ENCODE results near the gene KRT86. TPM values are rescaled to one million over a fixed set of nuclear protein-coding genes. Genes with fewer than 3 reads are reported as not detected.
A peak's percentile ranks its signal among the peaks of the same experiment; 100 is the strongest.

The KRT86 gene
- total RNA-seq, 5 donors from 2014 or later (not counting 1 experiment from before 2014, with no cell fraction given): 0.35 TPM; not detected in 4

DNA sequence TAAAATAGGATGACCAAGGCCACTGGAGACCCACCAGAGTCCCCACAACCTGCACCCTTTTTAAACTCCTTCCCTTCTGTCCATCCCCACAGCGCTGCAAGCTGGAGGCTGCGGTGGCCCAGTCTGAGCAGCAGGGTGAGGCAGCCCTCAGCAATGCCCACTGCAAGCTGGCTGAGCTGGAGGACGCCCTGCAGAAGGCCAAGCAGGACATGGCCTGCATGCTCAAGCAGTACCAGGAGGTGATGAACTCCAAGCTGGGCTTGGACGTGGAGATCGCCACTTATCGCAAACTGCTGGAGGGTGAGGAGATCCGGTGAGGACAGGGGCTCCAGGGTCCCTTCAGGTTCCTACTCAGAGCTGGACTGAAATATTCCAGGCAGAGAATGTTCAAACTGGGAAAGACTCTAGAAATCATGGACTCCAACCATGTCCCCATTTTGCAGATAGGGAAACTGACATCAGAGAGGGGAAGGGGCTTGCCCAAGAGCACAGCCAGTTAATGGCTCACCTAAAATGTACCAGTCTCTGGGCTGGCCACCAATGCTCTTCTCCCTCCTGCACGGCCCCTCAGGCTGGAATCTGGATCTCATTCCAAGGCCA lies 75.7 kb downstream of the KRT86 start:
- DNase-seq (peak in 1 of 35 experiments; percentile 4), ATAC-seq (replicated peaks in 1 of 4) (no peak)
- H3K4me3 ChIP-seq (ENCODE audit: control insufficient read depth in 1 of 2, extremely low read depth in 1 of 2, low read length in 1 of 2): no peak overlapping the region
- H3K36me3 ChIP-seq (ENCODE audit: control insufficient read depth in 2 of 2, extremely low read depth in 1 of 2, insufficient read depth in 1 of 2, low read length in 1 of 2): no peaks in the 10 kb centered on the region
- H3K27me3 Mint-ChIP-seq: peaks cover 3 to 13% of the 10 kb centered on the region in 2 donors
- 91% methylated on average over 7 of the region's 8 CpGs for WGBS (ENCODE audit: insufficient coverage)
- no peak overlapping the region for H3K27ac Mint-ChIP-seq
- no peaks in the 10 kb centered on the region for H3K9me3 ChIP-seq
- ChIA-PET POLR2A (no interaction called here), CTCF (no interaction called here)
- no peaks in the 10 kb centered on the region for H3K9me3 Mint-ChIP-seq
- peaks cover 13 to 32% of the 10 kb centered on the region in 2 experiments for H3K4me1 ChIP-seq (ENCODE audit: control insufficient read depth in 1 of 2, extremely low read depth in 1 of 2, insufficient read depth in 2 of 2, low read length in 2 of 2)
- peaks cover 0 to 33% of the 10 kb centered on the region in 2 experiments for H3K27me3 ChIP-seq (replicated peaks in 1 of 2; ENCODE audit: control insufficient read depth in 2 of 2, extremely low read depth in 1 of 2, insufficient read depth in 2 of 2, low read length in 1 of 2)
- H3K4me1 Mint-ChIP-seq: peaks cover 24 to 34% (median 32%) of the 10 kb centered on the region in 3 donors
- H3K4me3 Mint-ChIP-seq: no peak overlapping the region
- H3K36me3 Mint-ChIP-seq: no peaks in the 10 kb centered on the region
- no peak overlapping the region for H3K27ac ChIP-seq (ENCODE audit: low read length)

DNA sequence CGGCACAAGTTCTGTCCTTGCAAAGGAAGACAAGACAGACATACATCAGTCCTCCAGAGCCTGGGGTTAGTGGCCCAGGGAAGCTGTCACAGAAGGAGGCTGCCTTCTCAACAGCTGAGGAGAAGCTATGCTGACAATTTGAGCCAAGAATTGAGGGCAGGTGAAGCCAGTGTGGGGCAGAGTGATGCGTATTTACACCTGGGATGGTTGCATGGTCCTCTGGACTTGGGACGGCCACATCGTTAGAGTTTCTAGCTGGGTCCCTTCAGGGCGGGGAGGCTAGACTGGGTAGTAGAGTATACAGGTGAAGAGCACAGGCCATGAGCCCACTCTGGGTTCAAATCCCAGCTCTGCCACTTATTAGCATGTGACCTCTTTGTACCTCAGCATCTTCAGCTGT lies 76.3 kb downstream of the KRT86 start:
- no peak overlapping the region for H3K4me3 ChIP-seq (ENCODE audit: control insufficient read depth in 1 of 2, extremely low read depth in 1 of 2, low read length in 1 of 2)
- peaks cover 24 to 34% (median 32%) of the 10 kb centered on the region in 3 donors for H3K4me1 Mint-ChIP-seq
- POLR2A ChIA-PET: no interaction called here

DNA sequence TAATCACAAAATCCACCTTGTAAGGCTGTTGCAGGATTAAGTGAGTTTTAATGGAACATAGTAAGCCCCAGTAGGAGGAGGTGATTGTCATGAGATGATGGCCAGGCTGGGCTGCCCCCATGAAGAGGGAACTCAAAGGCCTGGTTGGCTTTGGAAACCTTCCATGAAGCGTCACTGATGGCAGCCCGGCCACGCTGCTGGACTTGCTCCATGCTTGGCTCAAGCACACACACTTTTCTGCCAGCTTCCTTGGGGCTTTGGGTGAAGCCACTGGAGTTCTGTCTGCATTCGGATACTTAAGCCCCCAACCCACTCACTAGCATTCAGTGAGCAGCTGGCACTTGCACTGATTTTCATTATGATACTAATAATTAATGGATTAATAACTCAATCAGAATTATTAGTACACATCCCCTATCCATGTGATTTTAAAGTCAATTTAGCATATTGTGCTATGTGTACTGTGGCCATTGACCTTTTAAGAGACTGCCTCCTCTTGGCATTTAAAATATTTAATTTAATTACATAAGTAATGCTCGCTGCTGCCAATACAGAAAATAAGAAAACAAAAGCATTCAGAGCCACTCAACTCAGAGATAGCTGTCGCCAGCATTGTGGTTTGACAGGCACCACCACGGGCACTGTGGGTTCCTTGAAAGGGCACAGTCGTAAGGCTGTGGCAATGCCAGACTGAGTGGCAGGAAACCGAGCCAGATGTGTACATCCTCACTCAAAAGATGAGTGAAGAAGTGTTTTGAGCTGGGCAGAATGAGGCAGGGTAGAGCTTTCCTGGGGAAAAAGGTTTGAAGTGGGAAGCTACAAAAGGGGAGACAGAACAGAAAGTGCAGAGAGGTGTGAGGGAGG lies 77.0 kb downstream of the KRT86 start:
- Mint-ChIP-seq H3K27me3 (peaks cover 3 to 13% of the 10 kb centered on the region in 2 donors), H3K27ac (peak overlapping the region; percentile 5 to 17), H3K36me3 (no peaks in the 10 kb centered on the region), H3K9me3 (no peaks in the 10 kb centered on the region), H3K4me3 (peak overlapping the region in 2 of 3 donors; percentile 2 to 32), H3K4me1 (peaks cover 24 to 34% (median 32%) of the 10 kb centered on the region in 3 donors)
- ChIA-PET CTCF (interaction anchor here in 1 of 2 donors (1.0 to 1.5 kb wide), 3 partner anchors 10 to 519 kb away, joined by 3 to 7 read pairs (median 5); no protein-coding TSS in a partner anchor), POLR2A (no interaction called here)
- H3K27ac ChIP-seq (ENCODE audit: low read length): no peak overlapping the region
- no peaks in the 10 kb centered on the region for H3K9me3 ChIP-seq
- WGBS (ENCODE audit: insufficient coverage): 37% methylated on average over 7 of the region's 9 CpGs
- H3K27me3 ChIP-seq (replicated peaks in 1 of 2; ENCODE audit: control insufficient read depth in 2 of 2, extremely low read depth in 1 of 2, insufficient read depth in 2 of 2, low read length in 1 of 2): peaks cover 0 to 41% of the 10 kb centered on the region in 2 experiments
- ATAC-seq (replicated peaks in 1 of 4) (peak; percentile 97 to 100 (median 100)), DNase-seq (peak; percentile 39 to 82 (median 69))
- peaks cover 13 to 32% of the 10 kb centered on the region in 2 experiments for H3K4me1 ChIP-seq (ENCODE audit: control insufficient read depth in 1 of 2, extremely low read depth in 1 of 2, insufficient read depth in 2 of 2, low read length in 2 of 2)
- no peaks in the 10 kb centered on the region for H3K36me3 ChIP-seq (ENCODE audit: control insufficient read depth in 2 of 2, extremely low read depth in 1 of 2, insufficient read depth in 1 of 2, low read length in 1 of 2)
- peak overlapping the region in 1 of 2 donors; percentile 25 for H3K4me3 ChIP-seq (ENCODE audit: control insufficient read depth in 1 of 2, extremely low read depth in 1 of 2, low read length in 1 of 2)

More for the DNA sequence above, 76.3 kb downstream of the KRT86 start:
- Histone ChIP-seq H3K27ac (ENCODE audit: low read length) (no peak overlapping the region), H3K9me3 (no peaks in the 10 kb centered on the region), H3K4me1 (ENCODE audit: control insufficient read depth in 1 of 2, extremely low read depth in 1 of 2, insufficient read depth in 2 of 2, low read length in 2 of 2) (peaks cover 13 to 32% of the 10 kb centered on the region in 2 experiments), H3K27me3 (replicated peaks in 1 of 2; ENCODE audit: control insufficient read depth in 2 of 2, extremely low read depth in 1 of 2, insufficient read depth in 2 of 2, low read length in 1 of 2) (peaks cover 0 to 34% of the 10 kb centered on the region in 2 experiments), H3K36me3 (ENCODE audit: control insufficient read depth in 2 of 2, extremely low read depth in 1 of 2, insufficient read depth in 1 of 2, low read length in 1 of 2) (no peaks in the 10 kb centered on the region)
- CTCF ChIA-PET: interaction anchor here in 1 of 2 donors (1.5 kb wide), 1 partner anchor 11 kb away, joined by 5 read pairs; no protein-coding TSS in a partner anchor
- ATAC-seq (replicated peaks in 1 of 4) (no peak), DNase-seq (peak in 1 of 35 experiments; percentile 3)
- no peak overlapping the region for H3K27ac Mint-ChIP-seq
- 96% methylated on average over 4 of the region's 5 CpGs for WGBS (ENCODE audit: insufficient coverage)
- H3K9me3 Mint-ChIP-seq: no peaks in the 10 kb centered on the region
- no peak overlapping the region for H3K4me3 Mint-ChIP-seq
- peaks cover 3 to 13% of the 10 kb centered on the region in 2 donors for H3K27me3 Mint-ChIP-seq
- H3K36me3 Mint-ChIP-seq: no peaks in the 10 kb centered on the region

DNA sequence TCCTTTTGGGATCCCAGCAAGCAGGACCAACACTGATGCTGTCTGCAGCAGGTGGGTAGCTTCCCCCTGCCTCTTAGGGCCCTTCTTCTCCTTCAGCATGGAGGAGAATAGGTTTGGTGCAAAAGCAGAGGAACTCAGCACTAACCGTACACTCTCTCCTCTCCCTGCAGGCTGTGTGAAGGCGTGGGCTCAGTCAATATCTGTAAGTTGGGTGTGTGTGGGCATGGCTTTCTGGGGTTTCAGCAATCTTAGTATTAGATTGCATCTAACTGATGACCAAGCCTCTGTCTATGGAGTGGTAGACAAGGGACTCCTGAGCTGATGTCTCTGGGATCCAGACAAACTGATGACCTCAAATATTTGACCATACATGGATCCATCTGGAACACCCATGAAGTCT lies 78.5 kb downstream of the KRT86 start:
- H3K4me1 Mint-ChIP-seq: peaks cover 24 to 38% (median 37%) of the 10 kb centered on the region in 3 donors
- H3K36me3 ChIP-seq (ENCODE audit: control insufficient read depth in 2 of 2, extremely low read depth in 1 of 2, insufficient read depth in 1 of 2, low read length in 1 of 2): no peaks in the 10 kb centered on the region
- H3K27ac Mint-ChIP-seq: peak overlapping the region in 1 of 2 donors; percentile 25
- DNase-seq (no peak), ATAC-seq (replicated peaks in 1 of 4) (no peak)
- peaks cover 0 to 47% of the 10 kb centered on the region in 2 experiments for H3K27me3 ChIP-seq (replicated peaks in 1 of 2; ENCODE audit: control insufficient read depth in 2 of 2, extremely low read depth in 1 of 2, insufficient read depth in 2 of 2, low read length in 1 of 2)
- no peaks in the 10 kb centered on the region for H3K36me3 Mint-ChIP-seq
- H3K9me3 ChIP-seq: no peaks in the 10 kb centered on the region
- H3K4me3 Mint-ChIP-seq: no peak overlapping the region
- no peak overlapping the region for H3K4me3 ChIP-seq (ENCODE audit: control insufficient read depth in 1 of 2, extremely low read depth in 1 of 2, low read length in 1 of 2)
- POLR2A ChIA-PET: no interaction called here
- CTCF ChIA-PET: interaction anchor here in 1 of 2 donors (0.7 kb wide), 1 partner anchor 26 kb away, joined by 3 read pairs; no protein-coding TSS in a partner anchor
- no peak overlapping the region for H3K27ac ChIP-seq (ENCODE audit: low read length)
- peaks cover 13 to 33% of the 10 kb centered on the region in 2 experiments for H3K4me1 ChIP-seq (ENCODE audit: control insufficient read depth in 1 of 2, extremely low read depth in 1 of 2, insufficient read depth in 2 of 2, low read length in 2 of 2)
- WGBS (ENCODE audit: insufficient coverage): no CpG with 5 or more reads among the region's 2 CpGs
- peaks cover 3 to 10% of the 10 kb centered on the region in 2 donors for H3K27me3 Mint-ChIP-seq
- H3K9me3 Mint-ChIP-seq: no peaks in the 10 kb centered on the region

DNA sequence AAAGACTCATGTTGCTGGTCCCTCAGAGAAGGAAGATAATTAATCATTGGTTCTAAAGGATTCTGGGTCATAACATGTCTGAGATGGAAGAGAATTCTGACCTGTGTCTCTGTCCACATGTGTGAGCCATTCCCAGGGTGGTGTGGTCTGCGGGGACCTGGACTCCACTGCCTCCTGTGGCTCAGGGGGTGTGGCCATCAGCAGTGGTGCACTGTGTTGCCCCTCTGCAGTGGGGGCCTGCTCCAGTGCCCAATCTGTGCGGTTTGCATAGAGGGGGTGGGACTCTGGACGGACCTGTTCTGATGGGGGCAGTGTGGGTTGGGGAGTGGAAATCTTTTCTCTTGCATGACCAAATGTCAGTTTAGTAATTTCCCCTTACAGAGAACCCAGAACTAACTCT lies 79.3 kb downstream of the KRT86 start:
- peaks cover 3 to 9% of the 10 kb centered on the region in 2 donors for H3K27me3 Mint-ChIP-seq
- H3K4me1 Mint-ChIP-seq: peaks cover 32 to 46% (median 45%) of the 10 kb centered on the region in 3 donors
- no peaks in the 10 kb centered on the region for H3K9me3 Mint-ChIP-seq
- H3K27ac Mint-ChIP-seq: no peak overlapping the region
- no peaks in the 10 kb centered on the region for H3K36me3 Mint-ChIP-seq
- Histone ChIP-seq H3K4me3 (ENCODE audit: control insufficient read depth in 1 of 2, extremely low read depth in 1 of 2, low read length in 1 of 2) (no peak overlapping the region), H3K4me1 (ENCODE audit: control insufficient read depth in 1 of 2, extremely low read depth in 1 of 2, insufficient read depth in 2 of 2, low read length in 2 of 2) (peaks cover 20 to 42% of the 10 kb centered on the region in 2 experiments), H3K27ac (ENCODE audit: low read length) (no peak overlapping the region), H3K27me3 (replicated peaks in 1 of 2; ENCODE audit: control insufficient read depth in 2 of 2, extremely low read depth in 1 of 2, insufficient read depth in 2 of 2, low read length in 1 of 2) (peaks cover 0 to 42% of the 10 kb centered on the region in 2 experiments), H3K36me3 (ENCODE audit: control insufficient read depth in 2 of 2, extremely low read depth in 1 of 2, insufficient read depth in 1 of 2, low read length in 1 of 2) (no peaks in the 10 kb centered on the region), H3K9me3 (no peaks in the 10 kb centered on the region)
- POLR2A ChIA-PET: no interaction called here
- CTCF ChIA-PET: interaction anchor here in 1 of 2 donors (0.7 kb wide), 1 partner anchor 27 kb away, joined by 3 read pairs; no protein-coding TSS in a partner anchor
- DNase-seq (no peak), ATAC-seq (replicated peaks in 1 of 4) (no peak)
- WGBS (ENCODE audit: insufficient coverage): 100% methylated on average over 1 of the region's 3 CpGs
- no peak overlapping the region for H3K4me3 Mint-ChIP-seq

- Histone ChIP-seq H3K36me3 (ENCODE audit: control insufficient read depth in 2 of 2, extremely low read depth in 1 of 2, insufficient read depth in 1 of 2, low read length in 1 of 2) (no peaks in the 10 kb centered on the region), H3K4me1 (ENCODE audit: control insufficient read depth in 1 of 2, extremely low read depth in 1 of 2, insufficient read depth in 2 of 2, low read length in 2 of 2) (peaks cover 23 to 46% of the 10 kb centered on the region in 2 experiments), H3K9me3 (no peaks in the 10 kb centered on the region), H3K27ac (ENCODE audit: low read length) (no peak overlapping the region), H3K27me3 (replicated peaks in 1 of 2; ENCODE audit: control insufficient read depth in 2 of 2, extremely low read depth in 1 of 2, insufficient read depth in 2 of 2, low read length in 1 of 2) (peaks cover 0 to 42% of the 10 kb centered on the region in 2 experiments), H3K4me3 (ENCODE audit: control insufficient read depth in 1 of 2, extremely low read depth in 1 of 2, low read length in 1 of 2) (no peak overlapping the region)
- Mint-ChIP-seq H3K27me3 (peaks cover 3 to 9% of the 10 kb centered on the region in 2 donors), H3K36me3 (no peaks in the 10 kb centered on the region), H3K9me3 (no peaks in the 10 kb centered on the region), H3K27ac (no peak overlapping the region), H3K4me1 (peaks cover 36 to 49% (median 48%) of the 10 kb centered on the region in 3 donors), H3K4me3 (no peak overlapping the region)
- POLR2A ChIA-PET: no interaction called here
- DNase-seq (no peak), ATAC-seq (replicated peaks in 1 of 4) (no peak)
- no CpG with 5 or more reads among the region's 5 CpGs for WGBS (ENCODE audit: insufficient coverage)
- CTCF ChIA-PET: no interaction called here
Measured at GRCh38 chr12:52354200-52354599, 79.8 kb downstream of the KRT86 start.
